Stimulated activated naive B cell treated with anti-CD40 and anti-IgM and Interleukin-4, amounts not matched to agents 10 μg/mL and 1 μg/mL and 100 μg/mL, for 72 hours (primary cell): ENCODE results near the gene IFITM5.
"Not testable (repeated sequence)": the region's sequence is repeated elsewhere in the genome, so short reads cannot be mapped to it uniquely, and the experiment has no call there.

Experiments
- ATAC-seq, 2 donors: fragments of 150-1000 bp; cut with Tn5 transposase; replicated peaks; 2 replicates each; pipeline ENCODE4 v1.10.0; 2021; ENCODE audit warnings: moderate library complexity in 1 of 2
- DNase-seq: peaks from one replicate; pipeline ENCODE4 v3.0.0; 2021
- H3K27ac Mint-ChIP-seq: one replicate; pipeline ENCODE4 v1.8.0; 2022; ENCODE audit warnings: mild to moderate bottlenecking, mixed read lengths
- H3K27me3 Mint-ChIP-seq, 2 donors: one replicate each; pipeline ENCODE4 v1.8.0; 2022; ENCODE audit warnings: mixed read lengths in 2 of 2
- H3K36me3 Mint-ChIP-seq, 2 donors: one replicate each; pipeline ENCODE4 v1.8.0; 2022; ENCODE audit warnings: mixed read lengths in 2 of 2, mild to moderate bottlenecking in 1 of 2
- H3K4me1 Mint-ChIP-seq, 2 donors: one replicate each; pipeline ENCODE4 v1.8.0; 2022; ENCODE audit warnings: mixed read lengths in 2 of 2, mild to moderate bottlenecking in 1 of 2
- H3K4me3 Mint-ChIP-seq, 2 donors: one replicate each; pipeline ENCODE4 v1.8.0; 2022; ENCODE audit warnings: mild to moderate bottlenecking in 2 of 2, mixed read lengths in 2 of 2, moderate library complexity in 1 of 2
- H3K9me3 Mint-ChIP-seq, 2 donors: one replicate each; pipeline ENCODE4 v1.8.0; 2022; ENCODE audit warnings: mixed read lengths in 2 of 2, mild to moderate bottlenecking in 1 of 2

Gene IFITM5

DNA sequence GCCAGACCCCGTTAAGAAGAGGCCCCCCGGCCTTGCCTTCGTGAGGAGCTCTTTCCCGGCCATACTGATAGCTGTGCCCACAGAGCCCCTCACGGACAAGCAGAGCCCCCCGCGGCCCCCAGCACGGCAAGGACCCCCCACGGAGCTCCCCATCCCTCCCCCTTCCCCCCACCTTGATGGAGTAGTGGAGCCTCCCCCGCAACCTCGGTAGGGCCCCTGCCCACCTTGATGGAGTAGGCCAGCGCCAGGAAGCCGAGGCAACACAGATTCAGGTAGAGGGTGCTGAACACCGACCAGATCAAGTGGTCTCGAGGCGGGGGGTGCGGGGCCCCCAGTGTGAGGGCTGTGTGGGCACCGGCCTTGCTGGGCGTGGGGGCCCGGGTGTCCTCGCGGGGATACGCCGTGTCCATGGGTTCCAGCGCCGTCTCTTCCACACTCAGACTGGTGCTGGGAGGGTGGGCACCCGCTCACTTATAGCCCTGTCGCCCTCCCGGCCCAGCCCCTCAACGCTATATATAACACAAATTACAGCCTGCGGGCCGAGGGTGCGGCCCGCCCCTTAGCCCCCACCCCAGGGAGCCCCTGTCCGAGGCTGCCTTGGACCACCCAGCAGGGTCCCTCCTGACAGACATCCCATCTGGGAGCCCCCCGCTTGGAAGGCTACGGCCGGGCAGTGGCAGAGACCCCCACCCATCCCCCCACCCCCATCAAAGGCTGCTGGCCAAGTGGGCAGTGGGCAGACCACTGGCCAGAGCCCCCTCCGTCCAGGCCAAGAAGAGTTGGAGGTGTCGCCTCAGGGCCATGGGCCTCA lies at the start of gene IFITM5:
Gene IFITM5 (minus strand): TSS at position 446 of the 811 bp plus-strand sequence. CDS start 36 bp downstream, at position 410.
- no peak for DNase-seq
- no peak for ATAC-seq

GRCh38 chr11:346529-346928 lies 47.2 kb upstream of the IFITM5 start:
- Mint-ChIP-seq H3K4me1 (peaks cover 16 to 26% of the 10 kb centered on the region in 2 donors), H3K27ac (no peak overlapping the region), H3K9me3 (peaks cover 1 to 2% of the 10 kb centered on the region in 2 donors), H3K27me3 (no peaks in the 10 kb centered on the region), H3K4me3 (no peak overlapping the region), H3K36me3 (peaks cover 0 to 2% of the 10 kb centered on the region in 2 donors)
- DNase-seq (no peak), ATAC-seq (no peak)

More for the DNA sequence above, at the start of gene IFITM5:
- Mint-ChIP-seq H3K4me3 (no peak within 1 kb of the TSS), H3K9me3 (peaks cover 0 to 3% of the 10 kb centered on the region in 2 donors), H3K36me3 (peaks cover 0 to 5% of the 10 kb centered on the region in 2 donors), H3K27ac (no peak within 1 kb of the TSS), H3K4me1 (peaks cover 22 to 28% of the 10 kb centered on the region in 2 donors), H3K27me3 (peaks cover 10 to 20% of the 10 kb centered on the region in 2 donors)

GRCh38 chr11:344836-345578 lies 45.7 kb upstream of the IFITM5 start:
- H3K9me3 Mint-ChIP-seq, result peaks cover 4% of the 10 kb centered on the region in 2 donors

GRCh38 chr11:342328-342727 lies 43.0 kb upstream of the IFITM5 start:
- no peak for DNase-seq
- Mint-ChIP-seq H3K27me3 (no peaks in the 10 kb centered on the region), H3K36me3 (peaks cover 2 to 4% of the 10 kb centered on the region in 2 donors), H3K9me3 (peaks cover 4% of the 10 kb centered on the region in 2 donors), H3K4me1 (peaks cover 12 to 22% of the 10 kb centered on the region in 2 donors), H3K27ac (peak overlapping the region; percentile 42), H3K4me3 (no peak overlapping the region)
- no peak for ATAC-seq

More at GRCh38 chr11:344836-345578, 45.7 kb upstream of the IFITM5 start:
- H3K27me3 Mint-ChIP-seq, result no peaks in the 10 kb centered on the region
- H3K27ac Mint-ChIP-seq, result no peak overlapping the region
- ATAC-seq (no peak), DNase-seq (no peak)
- peaks cover 2 to 4% of the 10 kb centered on the region in 2 donors for H3K36me3 Mint-ChIP-seq
- H3K4me3 Mint-ChIP-seq, result no peak overlapping the region
- peaks cover 16 to 22% of the 10 kb centered on the region in 2 donors for H3K4me1 Mint-ChIP-seq

DNA sequence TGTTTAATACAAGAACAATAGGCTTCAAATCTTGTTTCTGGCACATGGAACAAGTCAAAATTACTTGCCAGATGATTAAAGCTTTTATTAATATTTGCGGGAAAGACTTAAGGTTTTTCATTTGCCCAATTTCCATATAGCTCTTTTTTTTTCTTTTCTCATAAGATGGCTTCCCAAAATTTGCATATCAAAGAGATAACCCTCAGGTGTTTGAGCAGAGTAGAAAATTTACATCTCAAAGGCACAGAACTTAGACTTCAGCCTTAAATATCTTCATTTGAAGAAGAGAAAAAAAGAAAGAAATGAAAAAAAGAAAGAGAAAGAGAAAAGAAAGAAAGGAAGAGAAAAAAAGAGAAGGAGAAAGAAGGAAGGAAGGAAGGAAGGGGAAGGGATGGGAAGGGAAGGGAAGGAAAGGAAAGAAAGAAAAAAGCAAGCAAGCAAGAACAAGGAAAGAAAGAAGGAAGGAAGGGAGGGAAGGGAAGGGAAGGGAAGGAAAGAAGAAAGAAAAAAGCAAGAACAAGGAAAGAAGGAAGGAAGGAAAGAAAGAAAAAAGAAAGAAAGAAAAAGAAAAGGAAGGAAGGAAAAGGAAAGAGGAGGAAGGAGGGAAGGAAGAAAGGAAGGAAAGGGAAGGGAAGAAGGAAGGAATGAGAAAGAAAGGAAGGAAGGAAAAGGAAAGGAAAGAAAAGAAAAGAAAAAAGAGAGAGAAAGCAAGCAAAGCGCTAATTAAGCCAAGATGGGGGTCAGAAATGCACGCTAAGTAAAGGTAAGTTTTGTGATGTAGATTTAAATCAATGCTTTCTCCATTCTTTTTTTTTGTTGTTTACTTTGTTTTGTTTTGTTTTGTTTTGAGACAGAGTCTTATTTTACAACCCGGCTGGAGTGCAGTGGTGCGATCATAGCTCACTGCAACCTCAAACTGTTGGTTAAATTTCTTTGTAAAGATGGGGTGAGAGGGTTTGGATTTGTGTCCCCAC lies 41.5 kb upstream of the IFITM5 start:
- no peak for DNase-seq
- Mint-ChIP-seq H3K27ac (peak overlapping the region; percentile 84), H3K27me3 (no peaks in the 10 kb centered on the region), H3K4me1 (peaks cover 23 to 33% of the 10 kb centered on the region in 2 donors), H3K9me3 (peaks cover 4% of the 10 kb centered on the region in 2 donors), H3K36me3 (peaks cover 2 to 4% of the 10 kb centered on the region in 2 donors), H3K4me3 (no peak overlapping the region)
- no peak for ATAC-seq

GRCh38 chr11:339963-340362 lies 40.6 kb upstream of the IFITM5 start:
- H3K27ac Mint-ChIP-seq, result no peak overlapping the region
- H3K4me1 Mint-ChIP-seq, result peaks cover 29 to 41% of the 10 kb centered on the region in 2 donors
- DNase-seq (no peak), ATAC-seq (no peak)
- H3K4me3 Mint-ChIP-seq, result no peak overlapping the region
- peaks cover 4% of the 10 kb centered on the region in 2 donors for H3K9me3 Mint-ChIP-seq
- no peaks in the 10 kb centered on the region for H3K27me3 Mint-ChIP-seq
- H3K36me3 Mint-ChIP-seq, result peaks cover 2 to 4% of the 10 kb centered on the region in 2 donors

DNA sequence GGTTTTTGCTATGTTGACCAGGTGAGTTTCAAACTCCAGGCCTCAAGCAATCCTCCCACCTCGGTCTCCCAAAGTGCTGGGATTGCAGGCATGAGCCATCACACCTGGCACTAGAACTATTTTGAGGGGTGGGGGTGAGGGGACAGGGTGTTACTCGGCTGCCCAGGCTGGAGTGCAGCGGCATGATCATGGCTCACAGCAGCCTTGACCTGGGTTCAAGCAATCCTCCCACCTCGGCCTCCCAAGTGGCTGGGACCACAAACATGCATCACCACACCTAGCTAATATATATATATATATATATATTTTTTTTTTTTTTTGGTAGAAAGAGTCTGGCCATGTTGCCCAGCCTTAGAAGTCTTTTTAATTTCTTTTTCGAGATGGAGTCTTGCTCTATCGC lies 38.4 kb upstream of the IFITM5 start:
- Mint-ChIP-seq H3K27me3 (no peaks in the 10 kb centered on the region), H3K9me3 (peaks cover 4% of the 10 kb centered on the region in 2 donors), H3K4me1 (peaks cover 32 to 41% of the 10 kb centered on the region in 2 donors), H3K36me3 (peaks cover 2 to 4% of the 10 kb centered on the region in 2 donors), H3K4me3 (no peak overlapping the region), H3K27ac (no peak overlapping the region)
- ATAC-seq (no peak), DNase-seq (no peak)

DNA sequence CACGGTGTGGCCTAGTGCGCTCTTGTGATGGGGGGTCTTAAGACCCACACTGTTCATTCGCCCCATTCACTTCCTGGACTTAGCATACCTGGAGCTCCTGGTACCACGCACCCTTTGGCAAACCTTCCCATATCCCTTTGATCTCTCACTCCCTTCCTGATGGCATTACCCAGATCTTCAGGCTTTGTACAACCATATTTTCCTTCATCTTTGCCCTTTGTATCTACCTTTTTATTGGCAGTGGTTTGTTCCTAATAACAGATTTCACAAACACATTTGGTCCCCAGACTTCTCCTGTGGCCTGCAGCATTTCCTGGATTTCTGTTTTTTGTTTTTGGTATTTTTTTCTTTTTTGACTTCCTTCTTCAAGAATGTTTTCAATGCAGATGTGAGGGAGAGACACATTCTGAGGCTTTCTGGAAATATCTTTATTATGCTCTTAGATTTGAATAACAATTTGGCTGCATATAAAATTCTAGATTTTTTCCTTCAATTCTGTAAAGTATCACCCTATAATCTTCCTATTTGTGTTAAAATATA lies 37.4 kb upstream of the IFITM5 start:
- Mint-ChIP-seq H3K4me3 (no peak overlapping the region), H3K27me3 (no peaks in the 10 kb centered on the region), H3K36me3 (peaks cover 2 to 4% of the 10 kb centered on the region in 2 donors), H3K4me1 (peaks cover 32 to 33% of the 10 kb centered on the region in 2 donors), H3K9me3 (peaks cover 4% of the 10 kb centered on the region in 2 donors), H3K27ac (no peak overlapping the region)
- DNase-seq (no peak), ATAC-seq (no peak)

- peaks cover 0 to 1% of the 10 kb centered on the region in 2 donors for H3K9me3 Mint-ChIP-seq
- H3K4me1 Mint-ChIP-seq, result peaks cover 28 to 29% of the 10 kb centered on the region in 2 donors
- no peaks in the 10 kb centered on the region for H3K27me3 Mint-ChIP-seq
- ATAC-seq (no peak), DNase-seq (no peak)
- H3K4me3 Mint-ChIP-seq, result no peak overlapping the region
- H3K36me3 Mint-ChIP-seq, result peaks cover 0 to 4% of the 10 kb centered on the region in 2 donors
- H3K27ac Mint-ChIP-seq, result no peak overlapping the region
Measured at GRCh38 chr11:335779-336658, 36.7 kb upstream of the IFITM5 start.

- Mint-ChIP-seq H3K4me1 (peaks cover 34 to 38% of the 10 kb centered on the region in 2 donors), H3K4me3 (no peak overlapping the region)
Measured at GRCh38 chr11:334264-334994, 35.1 kb upstream of the IFITM5 start.

DNA sequence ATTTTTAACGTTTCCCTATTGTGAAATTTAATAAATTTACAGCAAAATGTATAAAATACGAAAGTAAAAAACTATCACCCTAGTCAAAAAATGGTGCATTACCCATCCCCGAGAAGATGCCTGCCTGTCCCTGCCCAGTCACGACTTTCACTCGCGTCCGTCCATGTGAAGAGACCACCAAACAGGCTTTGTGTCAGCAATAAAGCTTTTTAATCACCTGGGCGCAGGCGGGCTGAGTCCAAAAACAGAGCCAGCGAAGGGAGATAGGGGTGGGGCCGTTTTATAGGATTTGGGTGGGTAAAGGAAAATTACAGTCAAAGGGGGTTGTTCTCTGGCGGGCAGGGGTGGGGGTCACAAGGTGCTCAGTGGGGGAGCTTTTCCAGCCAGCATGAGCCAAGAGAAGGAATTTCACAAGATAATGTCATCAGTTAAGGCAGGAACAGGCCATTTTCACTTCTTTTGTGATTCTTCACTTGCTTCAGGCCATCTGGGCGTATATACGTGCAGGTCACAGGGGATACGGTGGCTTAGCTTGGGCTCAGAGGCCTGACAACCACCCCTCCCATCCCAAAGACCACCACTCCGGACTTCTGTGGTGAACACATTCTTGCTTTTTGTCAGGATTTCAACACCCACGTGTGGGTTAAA lies 34.4 kb upstream of the IFITM5 start:
- Mint-ChIP-seq H3K4me1 (peaks cover 35 to 45% of the 10 kb centered on the region in 2 donors), H3K27ac (peak overlapping the region; percentile 6)

More at GRCh38 chr11:334264-334994, 35.1 kb upstream of the IFITM5 start:
- DNase-seq (no peak), ATAC-seq (no peak)
- Mint-ChIP-seq H3K9me3 (no peaks in the 10 kb centered on the region), H3K36me3 (no peaks in the 10 kb centered on the region), H3K27me3 (no peaks in the 10 kb centered on the region), H3K27ac (no peak overlapping the region)

More for the DNA sequence above, 34.4 kb upstream of the IFITM5 start:
- ATAC-seq, H3K27me3 Mint-ChIP-seq, DNase-seq, H3K9me3 Mint-ChIP-seq, H3K36me3 Mint-ChIP-seq, H3K4me3 Mint-ChIP-seq: not testable (repeated sequence)
